Ascending aorta (tissue), 2 donors: ENCODE data around the gene HEXIM2. TPM values are rescaled to one million over a fixed set of nuclear protein-coding genes. Genes with fewer than 3 reads are reported as not detected.

ENCODE experiments used
- DNase-seq, 2 donors: peaks; one replicate each; pipeline ENCODE4 v3.0.0-alpha.2; 2019; ENCODE audit warnings: low spot score in 2 of 2
- H3K27ac ChIP-seq, 2 donors: fragments of 200-600 bp; sonication (generic); one replicate each; pipeline ENCODE4 v1.5.1; 2016 to 2017; ENCODE audit warnings: mild to moderate bottlenecking in 1 of 2
- H3K27me3 ChIP-seq: fragments of 200-600 bp; sonication (generic); one replicate; pipeline ENCODE4 v1.5.1; 2017
- H3K36me3 ChIP-seq, 2 donors: fragments of 200-600 bp; sonication (generic); one replicate each; pipeline ENCODE4 v1.5.1; 2016
- H3K4me1 ChIP-seq, 2 donors: fragments of 200-600 bp; sonication (generic); one replicate each; pipeline ENCODE4 v1.5.1; 2016 to 2017; ENCODE audit warnings: mild to moderate bottlenecking in 1 of 2
- H3K4me3 ChIP-seq, 2 donors: fragments of 200-600 bp; sonication (generic); one replicate each; pipeline ENCODE4 v1.5.1; 2016 to 2017; ENCODE audit warnings: mild to moderate bottlenecking in 1 of 2
- H3K9me3 ChIP-seq, 2 donors: fragments of 200-600 bp; sonication (generic); one replicate each; pipeline ENCODE4 v1.5.1; 2016
- intact Hi-C: fragments of 100-400 bp; cut with DNase I; formaldehyde crosslinking; loops from one replicate; pipeline ENCODE4 v1.15.1; 2023
- total RNA-seq: library from RNA; depleted of rRNA; stranded (reverse); fragments of >200 nt; gene quantifications from one replicate; pipeline ENCODE4 v1.1.0, GENCODE V29; 2016
- TF ChIP-seq, protein P1 (sequence below), 3 experiments: fragments of 200-600 bp in 2 of 3; fragments of 450-650 bp in 1 of 3; sonication (generic) in 2 of 3; IDR thresholded peaks; one replicate each; pipeline ENCODE4 v1.5.1; 2016 to 2019; ENCODE audit warnings: antibody characterized with exemption in 3 of 3, mild to moderate bottlenecking in 1 of 3, moderate library complexity in 1 of 3

Gene HEXIM2
- total RNA-seq, 1 donor from 2014 or later = 1.4 TPM

DNA sequence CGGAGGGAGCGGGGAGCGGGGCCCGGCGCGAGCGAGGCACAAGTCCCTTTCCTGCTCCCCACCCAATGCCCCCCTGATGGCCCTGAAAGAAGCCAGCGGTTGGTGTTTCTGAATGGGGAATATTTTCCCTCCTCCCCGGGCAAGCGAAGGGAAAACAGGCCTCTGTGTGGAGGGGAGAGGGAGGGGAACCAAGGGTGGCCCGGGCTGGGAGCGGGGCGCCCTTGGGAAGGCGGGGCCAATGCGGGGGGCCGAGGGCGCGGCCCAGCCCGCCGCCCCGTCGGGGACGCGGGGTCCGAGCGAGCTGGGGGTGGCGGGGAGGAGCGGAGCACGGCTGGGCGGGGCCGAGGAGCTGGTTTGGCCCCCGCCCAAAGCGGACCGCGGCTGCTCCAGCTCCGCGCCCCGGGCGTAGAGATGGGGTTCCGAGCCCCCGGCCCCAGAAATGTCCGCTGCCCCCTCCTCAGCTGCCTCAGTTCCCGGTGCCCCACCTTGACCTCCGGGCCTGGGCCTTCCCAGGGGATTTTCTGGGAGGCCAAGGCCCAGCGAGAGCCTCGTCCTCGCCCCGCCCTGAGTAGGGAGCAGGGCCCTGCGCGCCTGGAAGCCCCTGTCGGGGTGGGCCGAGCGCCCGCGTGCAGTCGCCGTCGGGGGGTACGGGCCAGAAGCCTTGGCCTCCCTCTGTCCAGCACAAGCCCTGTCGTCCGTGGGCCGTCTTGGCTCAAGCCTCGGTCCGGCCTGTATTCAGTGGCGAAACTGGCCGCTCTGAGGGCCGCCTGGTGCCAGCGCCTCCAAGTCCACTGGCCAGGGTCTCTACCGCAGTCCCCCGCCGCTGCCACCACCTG lies 17.3 kb upstream of the HEXIM2 start:
- peak in 1 of 2 donors; percentile 76 for DNase-seq
- intact Hi-C loops = loop anchor here (5.0 to 10.0 kb wide), 2 partner anchors 173 to 1240 kb away; partner anchors contain the start of genes MAP3K14 and MPP2
- TF ChIP-seq, protein P1, sequence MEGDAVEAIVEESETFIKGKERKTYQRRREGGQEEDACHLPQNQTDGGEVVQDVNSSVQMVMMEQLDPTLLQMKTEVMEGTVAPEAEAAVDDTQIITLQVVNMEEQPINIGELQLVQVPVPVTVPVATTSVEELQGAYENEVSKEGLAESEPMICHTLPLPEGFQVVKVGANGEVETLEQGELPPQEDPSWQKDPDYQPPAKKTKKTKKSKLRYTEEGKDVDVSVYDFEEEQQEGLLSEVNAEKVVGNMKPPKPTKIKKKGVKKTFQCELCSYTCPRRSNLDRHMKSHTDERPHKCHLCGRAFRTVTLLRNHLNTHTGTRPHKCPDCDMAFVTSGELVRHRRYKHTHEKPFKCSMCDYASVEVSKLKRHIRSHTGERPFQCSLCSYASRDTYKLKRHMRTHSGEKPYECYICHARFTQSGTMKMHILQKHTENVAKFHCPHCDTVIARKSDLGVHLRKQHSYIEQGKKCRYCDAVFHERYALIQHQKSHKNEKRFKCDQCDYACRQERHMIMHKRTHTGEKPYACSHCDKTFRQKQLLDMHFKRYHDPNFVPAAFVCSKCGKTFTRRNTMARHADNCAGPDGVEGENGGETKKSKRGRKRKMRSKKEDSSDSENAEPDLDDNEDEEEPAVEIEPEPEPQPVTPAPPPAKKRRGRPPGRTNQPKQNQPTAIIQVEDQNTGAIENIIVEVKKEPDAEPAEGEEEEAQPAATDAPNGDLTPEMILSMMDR (IDR thresholded peaks at IDR 0.05) = no peak
- H3K4me3 ChIP-seq = peak overlapping the region; percentile 55 to 67
- H3K4me1 ChIP-seq = peaks cover 8 to 29% of the 10 kb centered on the region in 2 donors
- no peaks in the 10 kb centered on the region for H3K27me3 ChIP-seq
- peak overlapping the region; percentile 96 to 97 for H3K27ac ChIP-seq
- H3K9me3 ChIP-seq = no peaks in the 10 kb centered on the region
- H3K36me3 ChIP-seq = no peaks in the 10 kb centered on the region

DNA sequence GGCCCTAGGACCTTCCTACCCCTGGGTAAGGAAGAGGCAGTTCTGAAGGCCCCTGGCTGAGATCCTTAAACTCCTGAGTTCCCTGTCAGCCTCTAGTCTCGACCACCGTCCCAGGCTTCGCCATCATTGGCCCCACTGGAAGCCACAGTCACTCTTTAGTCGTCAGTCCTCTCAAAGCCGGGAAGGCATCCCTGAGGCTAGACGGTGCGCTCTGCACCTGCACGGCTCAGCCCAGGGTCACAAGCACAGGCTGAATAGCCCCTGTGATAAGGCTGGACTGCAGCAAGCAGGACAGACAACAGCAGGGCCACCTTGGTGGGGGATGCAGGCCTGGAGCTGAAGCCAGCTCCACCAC lies 16.7 kb upstream of the HEXIM2 start:
- H3K9me3 ChIP-seq = no peaks in the 10 kb centered on the region
- no peaks in the 10 kb centered on the region for H3K36me3 ChIP-seq
- peak in 1 of 2 donors; percentile 63 for DNase-seq
- H3K27me3 ChIP-seq = no peaks in the 10 kb centered on the region
- H3K4me1 ChIP-seq = peaks cover 8 to 29% of the 10 kb centered on the region in 2 donors
- H3K4me3 ChIP-seq = peak overlapping the region; percentile 55 to 67
- intact Hi-C loops = loop anchor here (5.0 to 10.0 kb wide), 2 partner anchors 172 to 1240 kb away; partner anchors contain the start of genes MAP3K14 and MPP2
- TF ChIP-seq, protein P1 (IDR thresholded peaks at IDR 0.05) = no peak
- peak overlapping the region; percentile 96 to 97 for H3K27ac ChIP-seq

DNA sequence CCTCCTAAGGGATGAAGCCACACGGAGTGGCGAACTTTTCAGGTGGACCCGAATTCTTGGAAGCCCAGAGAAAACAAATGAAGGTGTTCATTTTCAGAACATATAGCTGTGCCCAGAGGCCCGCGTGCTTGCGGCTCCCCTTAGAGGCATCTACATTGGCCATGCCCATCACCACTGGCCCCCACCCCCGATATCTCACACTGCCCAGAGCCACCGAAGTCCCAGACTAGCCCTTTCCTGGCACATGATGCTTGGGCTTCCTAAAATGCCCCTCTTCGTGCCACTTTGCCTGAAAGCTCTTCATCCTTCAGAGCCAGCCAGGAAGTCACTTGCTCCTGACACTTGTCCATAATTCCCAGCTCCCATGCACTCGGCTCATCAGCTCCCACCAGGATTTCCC lies 15.5 kb upstream of the HEXIM2 start:
- H3K9me3 ChIP-seq = no peaks in the 10 kb centered on the region
- DNase-seq = no peak
- peak overlapping the region; percentile 96 for H3K27ac ChIP-seq
- no peak overlapping the region for H3K4me3 ChIP-seq
- peaks cover 8 to 32% of the 10 kb centered on the region in 2 donors for H3K4me1 ChIP-seq
- H3K27me3 ChIP-seq = no peaks in the 10 kb centered on the region
- TF ChIP-seq, protein P1 (IDR thresholded peaks at IDR 0.05) = no peak
- no peaks in the 10 kb centered on the region for H3K36me3 ChIP-seq
- intact Hi-C loops = loop anchor here (5.0 to 10.0 kb wide), 2 partner anchors 171 to 1241 kb away; partner anchors contain the start of genes MAP3K14 and MPP2

GRCh38 chr17:45146592-45146889 lies 15.1 kb upstream of the HEXIM2 start:
- TF ChIP-seq, protein P1 (IDR thresholded peaks at IDR 0.05) = no peak
- intact Hi-C loops = loop anchor here (5.0 to 10.0 kb wide), 2 partner anchors 171 to 1242 kb away; partner anchors contain the start of genes MAP3K14 and MPP2
- no peak for DNase-seq
- H3K4me3 ChIP-seq = peak overlapping the region; percentile 70 to 73
- H3K27me3 ChIP-seq = no peaks in the 10 kb centered on the region
- H3K27ac ChIP-seq = peak overlapping the region; percentile 96
- H3K9me3 ChIP-seq = no peaks in the 10 kb centered on the region
- no peaks in the 10 kb centered on the region for H3K36me3 ChIP-seq
- H3K4me1 ChIP-seq = peaks cover 9 to 36% of the 10 kb centered on the region in 2 donors

GRCh38 chr17:45146890-45147580 lies 14.6 kb upstream of the HEXIM2 start:
- H3K4me1 ChIP-seq = peaks cover 11 to 41% of the 10 kb centered on the region in 2 donors

More at GRCh38 chr17:45146890-45147580, 14.6 kb upstream of the HEXIM2 start:
- H3K27me3 ChIP-seq = no peaks in the 10 kb centered on the region
- peak overlapping the region; percentile 70 to 73 for H3K4me3 ChIP-seq
- peak overlapping the region; percentile 96 for H3K27ac ChIP-seq
- intact Hi-C loops = loop anchor here (5.0 to 10.0 kb wide), 2 partner anchors 170 to 1242 kb away; partner anchors contain the start of genes MAP3K14 and MPP2
- TF ChIP-seq, protein P1 (IDR thresholded peaks at IDR 0.05) = no peak
- H3K36me3 ChIP-seq = no peaks in the 10 kb centered on the region
- H3K9me3 ChIP-seq = no peaks in the 10 kb centered on the region
- DNase-seq = peak in 1 of 2 donors; percentile 86
